SK-N-DZ (cell line): ENCODE data around the gene CDH22.

Experiments
- DNase-seq: peaks from one replicate; pipeline ENCODE4 v3.0.0-alpha.2; 2015; ENCODE audit warnings: low spot score

Gene CDH22

GRCh38 chr20:46173652-46174468, 134.4 kb downstream of the CDH22 start:
- DNase-seq = no peak

DNA sequence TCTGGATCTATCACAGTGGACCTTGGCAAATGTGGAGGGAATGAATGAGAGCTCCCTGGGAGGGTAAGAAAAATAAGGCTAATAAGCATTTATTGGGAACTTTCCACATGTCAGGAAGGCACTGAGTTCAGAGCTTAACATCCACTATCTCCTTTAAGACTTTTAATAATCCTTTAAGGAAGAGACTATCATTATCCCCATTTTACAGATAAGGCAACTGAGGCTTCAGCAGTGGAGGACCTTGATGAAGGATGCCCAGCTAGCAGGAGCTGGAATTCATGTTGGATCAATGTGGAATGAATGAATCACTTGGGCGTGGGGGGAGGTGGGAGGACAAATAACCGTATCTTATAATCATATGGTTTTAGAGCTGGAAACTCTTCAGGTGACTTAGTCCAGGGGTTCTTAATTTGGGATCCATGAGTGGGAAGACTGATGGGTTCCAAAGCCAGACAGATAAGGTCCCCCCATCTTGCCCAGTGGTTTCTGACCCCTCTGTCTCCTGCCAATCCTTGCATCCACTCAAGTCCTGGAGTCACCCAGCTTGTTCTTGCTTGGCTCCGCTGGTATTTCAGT, 135.2 kb downstream of the CDH22 start:
- DNase-seq = no peak

GRCh38 chr20:46172455-46172854, 135.8 kb downstream of the CDH22 start:
- no peak for DNase-seq

DNA sequence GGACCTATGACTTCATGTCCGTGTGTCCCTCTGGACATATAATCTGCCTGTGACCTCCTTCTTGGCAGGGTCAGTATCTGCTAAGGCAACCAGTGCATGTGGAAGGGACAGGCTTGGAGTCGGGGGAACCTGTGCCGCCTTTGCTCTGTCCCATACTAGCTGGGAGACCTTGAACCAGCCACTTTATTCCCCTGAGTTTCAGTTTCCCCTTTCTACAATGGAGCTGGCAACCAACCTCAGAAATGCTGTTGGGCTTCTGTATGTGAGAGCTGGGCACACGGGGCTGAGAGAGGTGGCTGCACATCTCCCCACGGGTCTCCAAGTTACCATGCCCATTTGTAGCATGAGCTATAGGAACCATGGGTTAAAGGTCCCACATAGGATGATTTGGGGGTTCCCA, 136.4 kb downstream of the CDH22 start:
- DNase-seq = no peak

GRCh38 chr20:46171476-46171875, 136.8 kb downstream of the CDH22 start:
- no peak for DNase-seq

- no peak for DNase-seq
These were observed 138.8 kb downstream of the CDH22 start for GRCh38 chr20:46169245-46170171.

- no peak for DNase-seq
These were observed 139.9 kb downstream of the CDH22 start for GRCh38 chr20:46168438-46168837.

- no peak for DNase-seq
These were observed 141.2 kb downstream of the CDH22 start for GRCh38 chr20:46167080-46167479.

- peak; percentile 58 for DNase-seq
These were observed 144.0 kb downstream of the CDH22 start for GRCh38 chr20:46164254-46164653.

- DNase-seq = no peak
These were observed 146.4 kb downstream of the CDH22 start for GRCh38 chr20:46161921-46162320.

DNA sequence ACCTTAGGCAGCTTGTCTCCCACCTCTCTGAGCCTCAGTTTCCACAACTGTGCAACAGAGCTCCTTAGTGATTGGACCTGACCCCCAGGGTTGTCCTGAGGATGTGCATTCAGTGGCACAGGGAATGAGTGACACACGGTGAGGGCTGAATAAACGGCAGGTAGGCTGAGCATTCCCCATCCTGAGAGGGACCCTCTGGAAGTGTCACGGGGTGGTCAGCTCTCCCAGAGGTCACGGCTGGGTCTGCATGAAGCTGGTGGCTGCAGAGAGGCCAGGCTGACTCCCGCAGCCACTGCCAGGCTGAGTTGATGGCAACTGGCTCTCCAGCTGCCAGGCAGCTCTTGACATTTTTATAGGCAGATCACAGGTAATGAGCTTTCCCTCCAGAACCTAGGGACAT, 147.6 kb downstream of the CDH22 start:
- DNase-seq = no peak

DNA sequence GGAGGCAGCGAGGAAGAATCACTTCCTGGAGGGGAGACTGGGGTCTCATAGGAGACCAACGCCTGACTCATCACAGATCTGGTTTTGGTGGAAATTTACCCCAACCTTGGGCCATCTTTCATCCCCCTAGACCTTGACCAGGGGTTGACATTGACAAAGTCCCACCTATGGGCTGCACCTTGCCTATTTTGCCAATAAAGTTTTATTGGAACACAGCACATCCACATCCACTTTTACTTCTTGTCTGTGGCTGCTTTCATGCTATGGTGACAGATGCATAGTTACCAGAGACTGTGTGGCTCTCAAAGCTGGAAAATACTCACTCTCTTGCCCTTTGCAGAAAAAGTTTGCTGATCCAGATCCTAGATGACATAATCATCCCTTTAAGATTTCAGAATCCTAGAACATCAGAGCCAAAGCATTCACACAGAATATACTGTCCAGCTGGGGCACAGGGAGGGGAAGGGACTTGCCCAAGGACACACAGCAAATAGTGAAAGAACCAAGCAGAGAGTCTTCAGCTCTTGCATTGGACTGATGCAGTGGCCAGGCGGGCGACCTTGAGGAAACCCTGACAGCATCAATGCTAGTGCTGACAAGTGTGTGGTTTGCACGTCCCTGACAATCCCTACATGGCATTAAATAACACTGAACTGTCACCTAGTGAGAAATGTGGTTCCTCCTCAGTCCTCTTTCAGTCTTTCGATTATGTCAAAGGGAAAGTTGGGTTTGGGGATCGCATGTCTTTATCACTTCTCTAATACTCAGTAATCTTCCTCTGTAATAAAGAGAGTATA, 149.0 kb downstream of the CDH22 start:
- no peak for DNase-seq

DNA sequence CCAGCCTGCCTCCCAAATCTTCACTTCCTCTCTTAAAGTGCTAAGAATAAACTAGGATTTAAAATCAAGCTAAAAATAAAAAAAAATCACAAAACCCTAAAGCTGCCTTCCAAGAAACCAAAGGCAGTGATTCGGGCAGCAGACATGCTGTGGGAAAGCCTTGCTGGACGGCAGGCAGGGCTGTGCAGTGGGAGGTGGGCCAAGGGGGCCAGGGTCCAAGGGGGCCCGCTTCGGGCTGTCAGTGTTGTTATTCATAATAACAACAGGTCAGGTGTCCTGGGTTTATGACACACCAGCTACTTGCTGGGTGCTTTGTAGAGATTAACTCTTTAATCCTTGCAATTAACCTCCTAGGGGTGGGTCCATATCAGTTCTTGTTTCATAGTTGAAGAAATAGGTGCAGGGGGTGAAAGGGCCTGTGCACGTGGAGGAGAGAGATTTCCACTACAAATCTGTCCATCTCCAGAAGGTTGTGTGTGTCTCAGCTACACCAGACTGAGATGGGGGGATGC, 149.8 kb downstream of the CDH22 start:
- no peak for DNase-seq

DNA sequence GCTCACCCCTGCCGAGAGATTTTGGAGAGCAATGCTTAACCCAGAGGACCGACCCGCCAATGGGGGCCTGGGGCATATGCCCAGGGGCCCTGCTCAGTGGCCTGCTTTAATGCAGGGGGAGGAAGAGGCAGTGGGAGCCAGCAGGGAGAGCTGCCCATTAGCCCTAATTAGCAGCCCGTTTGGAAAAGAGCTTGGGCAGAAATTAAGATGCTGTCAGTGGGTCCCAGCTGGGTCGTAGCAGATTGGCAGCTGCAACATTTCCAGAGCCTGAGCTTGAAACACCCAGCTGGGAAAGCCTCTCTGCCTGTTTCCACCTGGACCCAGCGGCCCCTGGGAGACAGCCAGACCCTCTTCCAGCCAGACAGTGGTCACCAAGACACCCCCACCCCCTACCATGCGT, 150.7 kb downstream of the CDH22 start:
- no peak for DNase-seq

GRCh38 chr20:46157076-46157592, 151.2 kb downstream of the CDH22 start:
- no peak for DNase-seq

- no peak for DNase-seq
These were observed 152.2 kb downstream of the CDH22 start for GRCh38 chr20:46156065-46156464.

DNA sequence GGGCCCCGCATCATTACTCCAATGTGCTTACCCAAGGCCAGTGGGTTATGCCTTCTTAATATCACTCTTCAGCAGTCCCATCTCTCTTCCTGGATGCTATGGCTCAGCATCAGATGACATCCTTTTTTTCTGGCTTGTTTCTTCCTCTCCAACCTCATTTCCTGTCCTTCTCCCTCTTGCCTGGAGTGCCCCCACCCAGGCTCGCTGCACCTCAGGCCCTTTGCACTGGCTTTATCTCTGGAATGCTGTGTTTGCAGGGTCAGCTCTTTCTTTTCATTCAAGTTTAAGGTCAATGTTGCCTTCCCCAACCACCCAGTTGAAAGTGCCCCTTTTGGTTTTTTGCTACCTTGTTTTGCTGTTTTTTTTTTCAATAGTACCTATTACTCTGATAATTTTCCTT, 153.5 kb downstream of the CDH22 start:
- DNase-seq = no peak

- DNase-seq = no peak
These were observed 154.0 kb downstream of the CDH22 start for GRCh38 chr20:46154305-46154704.

DNA sequence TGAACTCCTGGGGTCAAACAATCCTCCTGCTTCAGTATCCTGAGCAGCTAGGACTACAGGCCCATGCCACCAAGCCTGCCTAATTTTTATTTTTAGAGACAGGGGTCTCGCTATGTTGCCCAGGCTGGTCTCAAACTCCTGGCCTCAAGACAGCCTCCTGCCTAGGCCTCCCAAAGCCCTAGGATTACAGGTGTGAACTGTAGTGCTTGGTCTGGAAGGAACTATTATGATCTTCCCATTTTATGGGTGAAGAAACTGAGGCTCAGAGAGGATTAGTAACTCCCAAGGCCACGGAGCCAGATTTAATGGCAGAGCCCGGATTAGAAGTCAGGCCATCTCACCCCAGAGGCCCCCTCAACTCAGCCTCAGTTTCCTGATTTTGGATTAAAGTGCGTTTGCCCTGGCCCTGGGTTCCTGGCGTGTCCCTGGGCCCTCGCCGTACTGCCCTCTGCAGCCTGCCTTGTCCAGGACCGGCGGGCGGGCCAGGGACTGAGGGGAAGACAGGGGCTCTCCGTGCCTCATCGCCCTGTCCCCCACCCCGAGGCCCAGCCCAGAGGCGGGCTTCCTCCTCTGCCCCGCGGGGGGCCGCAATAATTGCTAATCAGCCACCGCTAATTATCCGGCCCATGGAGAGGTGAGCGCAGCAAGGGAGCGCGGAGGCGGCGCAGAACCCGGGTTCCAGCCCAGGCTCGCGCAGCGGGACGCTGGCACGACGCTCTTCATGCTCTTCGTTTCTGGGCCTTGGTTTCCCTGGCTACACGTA, 155.3 kb downstream of the CDH22 start:
- DNase-seq = no peak

DNA sequence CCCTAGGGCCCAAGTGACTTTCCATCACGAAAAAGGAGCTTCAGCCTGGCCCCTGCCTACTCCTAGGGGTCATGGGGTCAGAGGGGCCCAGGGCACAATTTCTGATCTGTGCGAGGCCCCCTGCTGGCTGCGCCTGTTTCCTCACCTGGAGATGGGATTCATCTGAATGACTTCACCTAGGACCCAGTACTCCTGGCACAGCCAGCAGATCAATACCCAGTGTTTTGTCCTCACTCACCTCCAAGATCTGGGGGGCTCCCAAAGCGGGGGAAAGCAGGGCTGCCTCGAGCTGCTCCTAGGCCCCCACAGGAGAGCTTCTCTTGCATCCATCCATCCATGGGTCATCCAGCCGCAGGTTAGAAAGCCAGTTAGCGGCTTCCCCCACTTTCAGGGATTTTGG, 156.4 kb downstream of the CDH22 start:
- DNase-seq = no peak
